Cerebellar nuclear complex (tissue), 1 donor: ENCODE data around the gene BRSK2.

ENCODE experiments used
- DNase-seq, 2 experiments: peaks; one replicate each; lab custom pipeline; 2025; lab: John Stamatoyannopoulos, UW

The BRSK2 gene

DNA sequence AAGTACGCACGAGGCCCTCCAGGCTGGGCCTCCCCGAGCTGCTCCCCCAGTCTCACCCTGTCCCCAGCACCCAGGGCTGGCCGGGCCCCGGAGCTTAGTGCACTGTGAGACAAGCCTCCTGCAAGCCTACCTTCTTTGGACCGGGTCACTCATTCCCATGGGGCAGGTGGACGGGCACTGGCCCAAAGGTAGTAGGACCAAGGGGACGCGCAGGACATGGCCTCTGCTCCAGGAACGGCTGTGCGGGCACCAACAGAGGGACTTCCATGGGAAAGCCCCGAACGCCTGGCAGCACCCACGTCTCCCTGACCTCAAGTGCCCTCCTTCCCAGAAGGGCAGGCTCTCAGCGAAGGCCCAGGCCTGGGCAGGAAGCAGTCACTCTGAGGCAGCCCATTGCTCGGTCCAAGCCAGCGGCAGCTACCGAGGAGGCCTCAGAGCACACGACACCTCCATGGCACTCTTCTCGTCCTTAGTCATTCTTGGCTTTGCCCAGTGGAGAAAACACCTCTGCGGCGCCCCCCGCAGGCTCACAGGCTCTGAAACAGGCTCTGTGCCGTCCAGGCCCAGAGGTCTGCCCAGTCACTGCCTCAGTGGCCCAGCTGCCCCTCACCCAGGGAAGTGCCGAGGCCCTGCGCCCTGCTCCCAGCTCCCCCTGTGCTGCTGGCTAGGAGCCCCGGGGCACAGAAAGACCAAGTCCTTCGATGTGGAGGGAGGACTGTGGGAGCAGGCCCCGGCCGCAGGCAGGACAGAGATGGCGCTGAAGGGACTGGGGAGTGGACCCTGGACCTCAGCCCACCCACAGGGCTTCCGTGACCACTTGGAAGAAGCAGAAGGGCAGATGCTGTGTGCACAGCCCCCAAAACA lies 93.1 kb downstream of the BRSK2 start:
- DNase-seq = no peak

DNA sequence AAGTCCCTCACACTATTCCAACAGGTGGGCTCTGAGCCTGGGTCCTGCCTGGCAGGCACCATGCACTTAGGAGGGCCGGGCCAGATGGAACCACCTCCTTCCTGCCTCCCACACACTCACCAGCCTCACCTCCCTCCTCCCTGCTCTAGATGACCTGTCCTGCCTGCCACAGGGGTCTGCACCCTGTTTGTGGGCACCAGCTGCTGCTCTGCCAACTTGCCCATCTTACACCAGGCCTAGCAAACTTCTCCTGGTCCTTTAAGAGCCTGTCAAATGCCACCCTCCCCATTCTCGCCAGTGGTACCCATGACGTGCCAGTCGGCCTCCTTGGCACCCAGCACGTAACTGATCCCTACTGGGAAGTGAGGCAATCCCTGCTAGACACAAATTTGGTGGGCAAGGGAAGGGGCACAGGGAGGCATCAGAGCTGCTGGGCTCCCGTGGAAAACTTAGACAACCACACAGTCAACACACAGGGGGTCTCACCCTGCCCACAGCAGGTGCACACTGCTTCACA lies 93.8 kb downstream of the BRSK2 start:
- DNase-seq = no peak

DNA sequence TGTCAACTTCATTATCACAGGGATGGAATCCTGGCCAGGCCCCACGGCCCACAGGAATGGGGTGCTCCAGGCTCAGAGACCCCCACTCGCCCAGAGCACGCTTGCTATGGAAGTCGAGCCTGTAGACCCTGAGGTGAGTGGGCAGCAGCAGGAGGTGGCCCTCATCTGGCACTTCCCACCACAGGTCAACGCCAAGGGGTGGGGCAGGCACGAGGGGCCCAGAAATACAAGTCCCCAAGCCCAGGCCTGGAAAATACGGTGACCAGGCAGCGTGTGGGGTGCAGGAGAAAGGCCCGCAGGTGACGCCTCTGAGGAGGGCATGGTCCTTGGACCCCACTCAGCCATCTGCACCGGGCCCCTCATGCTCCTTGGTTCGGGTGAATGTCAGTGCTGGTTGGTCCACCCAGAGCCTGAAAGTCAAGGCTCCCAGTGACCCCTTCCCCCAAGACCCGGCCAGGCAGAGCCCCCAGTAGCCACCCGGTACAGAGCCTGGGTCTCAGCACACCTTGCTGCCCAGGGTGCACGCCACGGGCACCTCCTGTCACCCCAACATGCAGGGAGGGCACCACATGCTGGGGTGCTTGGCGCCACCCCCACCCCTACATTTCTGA lies 94.4 kb downstream of the BRSK2 start:
- no peak for DNase-seq

DNA sequence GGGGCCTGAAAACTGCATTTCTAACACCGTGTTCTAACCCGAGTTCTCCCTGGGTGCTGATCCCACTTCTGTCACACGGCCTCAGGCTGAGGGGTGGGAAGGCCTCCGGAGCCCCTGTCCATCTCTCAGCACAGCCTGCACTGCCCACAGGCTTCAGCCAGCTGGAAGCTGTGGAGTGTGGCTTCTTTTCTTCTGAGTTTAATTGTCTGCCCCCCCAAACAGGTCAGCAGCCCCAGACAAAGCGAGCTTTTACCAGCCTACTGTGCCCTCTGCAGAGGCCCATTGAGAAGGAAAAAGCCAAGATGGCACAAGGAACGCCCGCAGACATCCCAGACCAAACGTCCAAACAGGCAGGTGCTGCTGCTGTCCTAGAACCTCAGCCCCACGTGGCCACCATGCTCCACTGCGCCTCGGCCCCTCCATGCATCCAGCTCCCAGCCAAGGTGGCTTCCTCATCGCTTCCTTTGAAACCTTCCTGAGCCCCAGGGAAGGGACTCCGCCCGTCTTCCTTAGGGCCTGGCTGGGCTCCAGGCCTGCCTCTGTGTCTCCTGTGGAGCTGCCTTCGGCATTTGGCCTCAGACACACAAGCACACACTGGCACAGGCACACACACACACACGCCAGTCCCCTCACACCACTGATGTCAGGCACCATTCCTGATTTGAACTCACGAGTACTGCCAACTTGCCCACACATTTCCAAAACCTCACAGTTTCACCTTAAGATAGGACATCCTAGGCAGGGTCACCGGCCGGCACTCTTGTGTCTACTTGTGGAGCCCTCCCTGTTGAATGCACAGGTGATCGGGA lies 95.2 kb downstream of the BRSK2 start:
- DNase-seq = no peak

DNA sequence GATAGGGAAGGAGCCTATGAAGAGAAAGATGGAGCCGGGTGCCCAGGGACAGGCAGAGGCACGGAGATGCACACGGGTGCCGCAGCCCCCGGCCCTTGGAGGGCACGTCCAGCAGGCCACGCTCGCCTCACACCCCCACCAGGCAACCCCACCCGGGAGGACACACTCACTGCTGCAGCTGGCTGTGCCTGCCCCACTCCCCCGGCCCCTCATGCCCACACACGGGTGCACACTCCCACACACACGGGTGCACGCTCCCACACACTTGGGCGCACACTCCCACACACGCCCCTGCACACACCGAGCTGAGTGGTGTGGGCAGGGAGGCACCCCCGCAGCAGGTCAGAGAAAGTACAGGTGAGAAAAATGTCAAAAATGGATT lies 95.8 kb downstream of the BRSK2 start:
- no peak for DNase-seq

DNA sequence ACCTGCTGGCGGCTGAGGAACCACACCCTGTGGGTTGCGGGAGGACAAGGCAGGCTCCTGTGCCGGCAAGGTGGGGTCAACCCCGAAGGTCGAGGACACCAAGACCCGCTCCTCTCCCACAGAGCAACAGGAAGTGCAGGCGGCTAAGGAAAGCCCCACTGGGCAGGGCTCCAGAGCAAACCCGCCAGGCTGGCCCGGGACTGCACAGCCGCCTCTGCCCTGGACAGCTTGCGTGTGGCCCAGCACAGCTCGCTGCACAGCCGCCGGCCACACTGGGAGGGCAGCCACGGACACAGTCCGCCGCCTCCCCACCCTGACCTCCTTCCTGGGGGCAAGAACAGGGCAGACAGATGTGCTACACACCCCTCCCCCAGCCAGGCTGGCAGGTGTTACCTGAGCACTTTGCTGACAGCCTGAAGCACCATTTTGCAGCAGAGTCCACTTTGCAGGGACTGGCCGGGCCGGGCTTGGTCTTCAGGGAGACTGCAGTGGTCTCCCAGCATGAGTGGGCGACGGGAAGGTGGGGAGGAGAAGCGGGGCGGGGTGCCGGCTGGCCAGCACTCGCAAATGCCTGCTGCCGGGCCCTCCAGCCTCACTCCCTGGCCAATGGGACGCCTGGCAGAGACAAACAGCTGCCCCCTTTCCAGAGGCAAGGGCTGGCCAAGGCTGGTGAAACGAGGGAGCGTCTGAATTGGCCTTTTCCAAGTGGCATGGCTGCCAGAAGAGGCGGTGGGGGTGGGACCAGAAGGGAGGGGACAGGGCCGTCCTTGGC lies 96.5 kb downstream of the BRSK2 start, which contains the start of gene MOB2:
Gene MOB2, minus strand, starts transcription at position 726 of the 772 bp plus-strand sequence. Its CDS starts 223 bp downstream, at position 503.
- DNase-seq = no peak

DNA sequence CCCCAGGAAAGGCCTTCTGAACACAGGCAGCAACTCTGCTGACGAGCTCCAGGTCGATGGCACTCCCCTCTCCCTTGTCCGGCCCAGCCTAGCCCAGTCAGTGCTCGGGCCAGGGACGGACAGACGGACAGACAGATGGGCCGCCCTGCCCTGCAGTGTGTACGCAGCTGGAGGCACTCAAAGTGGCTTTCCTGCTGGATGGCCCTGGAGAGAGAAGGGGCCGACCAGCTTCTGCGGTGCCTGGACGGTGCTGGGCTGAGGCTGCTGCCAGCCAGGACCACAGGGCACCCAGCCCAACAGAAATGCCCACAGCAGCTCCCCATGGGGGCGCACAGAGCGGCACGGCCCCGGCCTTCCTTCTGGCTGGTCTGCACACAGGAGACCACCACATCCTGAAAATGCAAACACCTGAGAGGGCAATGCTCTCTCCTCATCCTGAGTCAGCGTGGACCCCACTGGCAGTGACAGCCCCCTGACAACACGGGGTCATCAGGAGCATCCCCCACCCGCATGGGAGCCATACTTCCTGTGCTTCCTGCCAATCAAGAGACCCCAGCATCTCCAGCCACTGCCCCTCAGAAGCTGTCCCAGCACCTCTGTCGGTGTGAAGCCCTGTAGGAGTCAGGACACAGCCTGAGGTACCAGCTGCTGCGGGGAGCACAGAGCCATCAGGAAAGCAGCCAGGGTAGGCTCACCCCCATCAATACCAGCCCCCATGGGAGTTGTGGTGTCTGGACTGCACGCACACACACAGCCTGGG lies 97.5 kb downstream of the BRSK2 start:
- no peak for DNase-seq

DNA sequence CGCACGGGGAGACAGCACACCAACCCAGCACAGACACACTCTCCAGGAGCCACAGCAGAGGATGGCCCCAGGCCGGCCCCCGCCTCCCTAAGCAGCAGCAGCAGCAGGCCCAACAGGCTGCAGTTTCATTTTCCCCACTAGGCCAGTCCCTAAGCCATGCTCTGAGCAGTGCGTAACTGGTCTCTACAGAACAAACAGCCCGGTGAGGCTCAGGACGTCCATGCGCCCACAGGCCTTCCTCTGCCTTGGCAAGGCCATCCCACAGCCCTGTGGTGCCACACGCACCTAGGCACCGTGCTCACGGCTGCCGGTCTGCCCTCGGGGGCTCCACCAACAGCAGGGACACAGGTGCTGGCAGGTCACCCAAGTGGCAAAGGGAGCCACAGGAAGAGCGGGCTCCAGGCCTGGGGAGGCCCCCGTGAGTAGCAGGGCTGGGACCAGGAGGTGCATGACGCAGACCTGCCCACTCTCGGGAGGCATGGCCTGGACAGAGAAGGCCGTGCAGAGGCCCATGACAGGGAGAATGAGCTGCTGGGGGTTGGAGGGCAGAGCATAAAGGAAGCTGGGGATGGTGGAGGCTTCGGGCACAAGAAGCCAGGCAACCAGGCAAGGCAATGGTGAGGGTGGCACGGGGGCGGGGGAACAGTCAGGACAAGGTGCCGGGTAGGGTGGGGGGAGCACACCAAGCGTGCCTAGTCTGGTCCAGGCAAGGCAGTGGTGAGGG lies 98.3 kb downstream of the BRSK2 start:
- no peak for DNase-seq

DNA sequence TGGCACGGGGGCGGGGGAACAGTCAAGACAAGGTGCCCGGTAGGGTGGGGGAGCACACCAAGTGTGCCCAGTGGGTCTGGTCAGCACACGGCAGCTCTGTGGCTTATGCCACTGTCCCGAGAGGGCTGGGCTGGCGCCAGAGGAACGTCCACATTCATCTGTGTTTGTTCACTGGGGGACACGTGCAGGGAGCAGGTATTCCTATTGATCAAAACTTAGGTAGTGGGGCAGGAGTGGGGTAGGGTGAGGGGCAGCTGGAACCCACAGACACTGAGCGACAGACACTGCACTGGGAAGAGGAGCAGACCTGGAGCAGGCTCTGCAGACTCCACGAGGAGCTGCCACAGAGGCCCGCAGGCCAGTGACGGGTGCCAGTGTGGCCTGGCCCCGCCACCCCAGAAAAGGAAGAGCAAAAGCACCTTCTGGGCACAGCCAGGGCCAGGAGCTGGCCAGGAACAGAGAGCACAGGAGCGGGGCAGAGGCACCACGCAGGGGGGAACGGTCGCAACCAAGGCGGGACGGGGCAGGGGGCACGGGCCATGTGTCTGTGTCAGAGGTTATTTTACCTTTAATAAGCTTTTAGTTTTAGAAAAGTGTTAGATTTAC lies 98.9 kb downstream of the BRSK2 start:
- no peak for DNase-seq

DNA sequence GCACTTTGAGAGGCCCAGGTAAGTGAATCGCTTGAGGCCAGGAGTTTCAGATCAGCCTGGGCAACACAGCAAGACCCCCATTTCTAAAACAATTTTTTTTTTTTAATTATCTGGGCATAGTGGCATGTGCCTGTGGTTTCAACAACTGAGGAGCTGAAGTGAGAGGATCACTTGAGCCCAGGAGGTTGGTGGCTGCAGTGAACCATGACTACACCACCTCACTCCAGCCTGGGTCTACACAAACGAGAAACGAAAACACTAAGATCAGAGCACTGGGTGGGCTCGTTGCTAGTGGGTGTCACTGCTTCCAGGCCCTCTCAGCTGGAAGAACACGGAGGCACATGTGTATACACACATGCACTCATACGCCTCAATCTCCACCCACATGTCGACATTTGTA lies 100.9 kb downstream of the BRSK2 start:
- no peak for DNase-seq

DNA sequence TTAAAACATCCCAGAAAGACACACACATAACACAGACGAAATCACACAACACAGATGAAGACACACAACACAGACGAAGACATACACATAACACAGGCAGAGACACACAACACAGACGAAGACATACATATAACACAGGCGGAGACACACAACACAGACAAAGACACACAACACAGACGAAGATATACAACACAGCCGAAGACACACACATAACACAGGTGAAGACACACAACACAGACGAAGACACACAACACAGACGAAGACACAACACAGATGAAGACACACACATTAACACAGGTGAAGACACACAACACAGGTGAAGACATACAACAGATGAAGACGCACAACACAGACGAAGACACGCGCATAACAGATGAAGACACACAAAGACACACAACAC lies 101.6 kb downstream of the BRSK2 start:
- DNase-seq = no peak

DNA sequence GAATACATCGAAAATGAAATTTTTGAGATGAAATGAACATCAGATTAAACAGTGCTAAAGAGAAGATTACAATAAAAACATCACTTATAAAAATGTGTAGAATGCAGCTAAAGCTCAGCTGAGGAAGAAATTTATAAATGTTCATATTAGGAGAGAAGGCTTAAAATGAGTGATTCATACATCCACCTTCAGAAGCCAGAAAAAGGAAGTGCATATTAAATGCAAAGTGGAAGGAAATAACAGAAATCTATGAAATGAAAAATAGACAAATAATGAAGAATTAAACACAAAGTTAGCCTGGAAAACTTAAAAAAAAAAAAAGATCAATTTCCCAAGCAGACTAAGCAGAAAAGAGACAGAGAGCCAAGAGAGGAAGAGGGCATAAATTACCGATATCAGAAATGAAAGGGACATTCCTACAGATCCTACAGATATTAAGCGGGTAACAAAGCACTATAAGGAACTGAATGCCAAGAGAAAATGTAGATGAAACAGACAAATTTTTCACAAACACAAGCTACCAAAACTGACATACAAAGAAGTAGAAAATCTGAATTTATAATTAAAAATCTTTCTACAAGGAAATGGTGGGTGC lies 104.0 kb downstream of the BRSK2 start:
- no peak for DNase-seq

DNA sequence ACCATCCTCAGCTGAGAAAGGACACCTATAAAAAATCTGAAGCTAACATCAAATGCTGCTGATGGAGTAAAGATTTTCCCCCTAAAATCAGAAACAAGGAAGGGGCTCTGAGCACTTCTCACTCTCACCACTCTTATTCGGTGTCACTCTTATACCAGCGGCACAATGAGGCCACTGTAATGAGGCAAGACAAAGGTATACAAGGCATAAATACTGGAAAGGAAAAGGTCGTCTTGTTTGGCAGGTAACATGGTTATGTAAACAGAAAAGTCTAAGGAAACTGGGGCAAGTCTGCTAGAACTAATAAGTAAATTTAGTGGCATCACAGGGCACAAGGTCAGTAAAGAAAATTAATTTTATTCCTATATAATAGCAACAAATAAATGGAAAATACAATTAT lies 104.9 kb downstream of the BRSK2 start:
- DNase-seq = no peak

DNA sequence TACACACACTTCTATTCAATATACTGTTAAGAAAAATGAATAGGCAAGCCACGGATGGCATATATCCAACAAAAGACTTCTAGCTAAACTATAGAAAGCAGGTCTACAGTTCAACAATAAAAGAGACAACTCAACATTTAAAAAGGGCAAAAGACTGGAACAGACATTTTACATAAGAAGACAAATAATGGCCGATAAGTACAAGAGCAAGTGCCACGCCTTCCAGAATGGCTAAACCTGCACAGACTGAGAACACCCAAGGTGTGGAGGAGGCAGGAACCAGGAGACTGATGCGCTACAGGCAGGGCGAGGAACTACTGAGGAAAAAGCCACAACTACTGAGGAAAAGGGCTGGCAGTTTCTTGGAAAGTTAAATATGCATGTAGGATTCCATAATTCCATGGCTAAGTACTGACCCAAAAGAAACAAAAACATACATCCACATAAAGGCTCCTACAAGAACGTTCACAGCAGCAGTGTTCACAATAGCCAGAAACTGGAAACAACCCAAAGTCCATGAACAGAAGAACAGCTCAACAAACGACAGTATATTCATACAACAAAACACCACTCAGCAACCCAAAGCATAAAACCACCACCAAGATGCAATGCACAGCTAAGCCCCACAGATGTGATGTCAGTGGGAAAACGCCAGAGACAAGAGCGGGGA lies 106.5 kb downstream of the BRSK2 start:
- DNase-seq = no peak

DNA sequence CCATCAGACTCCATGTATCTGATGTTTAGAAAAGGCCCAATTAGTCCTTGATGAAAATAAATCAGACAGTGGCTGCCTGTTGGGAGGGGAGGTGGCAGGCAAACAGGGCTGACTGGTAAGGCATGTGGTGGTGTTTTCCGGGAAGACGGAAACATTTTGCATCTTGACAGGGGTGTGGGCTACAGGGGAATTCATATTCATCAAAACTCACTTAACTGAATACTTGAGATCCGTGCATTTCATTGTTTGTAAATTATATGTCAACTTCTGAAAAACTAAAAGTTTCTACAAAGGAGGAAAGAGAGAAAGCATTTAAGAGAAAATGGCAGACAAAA lies 107.0 kb downstream of the BRSK2 start:
- no peak for DNase-seq

DNA sequence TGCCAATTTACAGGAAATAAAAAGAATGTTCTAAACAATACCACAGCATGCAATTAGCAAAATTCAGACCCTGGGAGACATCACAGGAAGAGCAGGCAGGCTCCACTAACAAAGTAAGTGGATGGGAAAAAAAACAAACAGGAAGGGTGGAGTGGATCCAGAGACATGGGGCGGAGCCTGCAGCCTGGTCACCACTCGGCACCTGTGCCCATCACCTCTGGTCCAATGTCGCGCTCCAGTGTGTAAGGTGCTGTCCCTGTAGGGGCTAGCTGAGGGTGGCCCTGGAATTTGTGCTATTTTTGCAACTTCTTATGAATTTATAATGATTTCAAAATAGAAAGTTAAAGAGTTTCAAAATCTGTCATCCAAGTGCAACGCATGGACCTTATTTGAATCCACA lies 107.9 kb downstream of the BRSK2 start:
- no peak for DNase-seq

DNA sequence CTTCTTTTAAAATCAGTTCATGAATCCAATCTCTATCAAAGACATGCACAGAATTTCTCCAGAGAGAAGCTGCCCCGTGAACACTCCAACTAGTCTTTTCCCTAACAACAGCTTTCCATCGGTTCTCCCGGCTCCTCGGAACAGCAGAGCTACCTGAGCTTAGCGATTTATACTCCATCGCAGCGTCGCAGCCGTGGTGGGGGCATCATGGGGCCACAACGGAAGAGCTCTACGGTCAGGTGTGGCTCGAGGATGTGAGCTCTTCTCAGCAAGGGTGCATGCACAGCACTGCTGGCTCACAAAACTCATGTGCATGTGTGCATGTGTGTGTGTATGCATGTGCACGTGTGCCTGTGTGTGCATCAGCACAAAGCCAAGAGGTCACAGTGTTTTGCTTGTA lies 108.5 kb downstream of the BRSK2 start:
- DNase-seq = no peak

DNA sequence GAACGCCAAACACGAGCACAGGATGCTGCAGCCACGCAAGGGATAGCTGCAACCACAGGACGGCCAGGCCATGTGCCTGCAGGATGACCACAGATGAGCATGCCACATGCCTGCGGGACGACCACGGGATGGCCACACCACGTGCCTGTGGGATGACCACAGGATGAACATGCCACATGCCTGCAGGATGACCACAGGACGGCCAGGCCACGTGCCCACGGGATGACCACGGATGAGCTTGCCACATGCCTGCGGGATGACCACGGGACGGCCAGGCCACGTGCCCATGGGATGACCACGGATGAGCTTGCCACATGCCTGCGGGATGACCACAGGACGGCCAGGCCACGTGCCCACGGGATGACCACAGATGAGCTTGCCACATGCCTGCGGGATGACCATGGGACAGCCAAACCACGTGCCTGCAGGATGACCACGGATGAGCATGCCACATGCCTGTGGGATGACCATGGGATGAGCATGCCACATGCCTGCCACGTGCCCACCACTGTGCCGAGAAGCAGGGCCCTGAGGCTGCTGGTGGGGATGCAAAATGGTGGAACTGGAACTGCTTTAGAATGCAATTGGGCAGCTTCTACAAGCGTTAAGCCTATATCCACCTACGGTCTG lies 109.6 kb downstream of the BRSK2 start:
- DNase-seq = no peak

DNA sequence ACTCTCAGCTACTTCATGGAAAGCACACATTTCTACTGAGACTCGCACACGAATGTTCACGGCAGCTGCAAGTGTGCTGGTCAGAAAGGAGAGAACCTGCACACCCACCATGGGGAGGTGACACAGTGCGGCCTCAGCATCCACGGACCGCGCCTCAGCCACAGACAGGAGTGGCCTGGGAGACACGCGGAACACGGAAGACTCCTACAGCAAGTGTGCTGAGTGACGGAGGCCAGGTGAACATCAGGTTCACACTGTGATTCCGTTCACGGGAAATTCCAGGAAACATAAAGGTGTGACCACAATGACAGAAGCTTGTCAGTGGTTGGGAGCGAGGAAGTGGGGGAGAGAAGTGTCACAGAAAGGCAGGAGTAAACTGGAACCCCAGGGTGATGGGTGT lies 110.2 kb downstream of the BRSK2 start:
- no peak for DNase-seq
